Measurements from ENCODE around the gene ALPK3. TPM values are rescaled to one million over a fixed set of nuclear protein-coding genes. Genes with fewer than 3 reads are reported as not detected.

Gene ALPK3
- total RNA-seq, 1 donor from 2014 or later: 54.5 TPM

DNA sequence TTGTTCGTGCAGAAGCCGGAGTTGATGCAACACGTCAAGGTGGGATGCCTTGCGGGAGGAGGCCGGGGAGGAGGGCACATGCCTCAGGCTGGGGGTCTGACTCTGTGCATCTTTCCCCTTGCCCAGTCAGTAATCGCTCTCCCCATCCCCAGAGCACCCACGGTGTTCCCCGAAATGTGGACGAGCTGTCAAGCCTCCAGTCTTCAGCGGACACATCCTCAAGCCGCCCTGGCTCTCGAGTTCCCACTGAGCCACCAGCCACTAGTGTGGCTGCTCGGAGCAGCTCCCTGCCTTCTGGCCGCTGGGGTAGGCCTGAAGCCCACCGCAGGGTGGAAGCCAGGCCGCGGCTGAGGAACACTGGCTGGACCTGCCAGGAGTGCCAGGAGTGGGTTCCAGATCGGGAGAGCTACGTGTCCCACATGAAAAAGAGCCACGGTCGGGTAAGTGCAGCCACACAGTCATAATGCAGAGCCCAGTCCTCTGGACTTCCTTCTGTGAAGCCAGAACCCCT, 18.7 kb upstream of the ALPK3 start:
- Histone ChIP-seq H3K27me3 (ENCODE audit: control insufficient read depth, insufficient read depth, low read length) (no peaks in the 10 kb centered on the region), H3K4me3 (ENCODE audit: low read depth, low read length) (no peak overlapping the region), H3K36me3 (ENCODE audit: control insufficient read depth, insufficient read depth, low read length) (peaks cover 7% of the 10 kb centered on the region)
- no peak for DNase-seq (ENCODE audit: low read depth)
- TF ChIP-seq, protein P1, sequence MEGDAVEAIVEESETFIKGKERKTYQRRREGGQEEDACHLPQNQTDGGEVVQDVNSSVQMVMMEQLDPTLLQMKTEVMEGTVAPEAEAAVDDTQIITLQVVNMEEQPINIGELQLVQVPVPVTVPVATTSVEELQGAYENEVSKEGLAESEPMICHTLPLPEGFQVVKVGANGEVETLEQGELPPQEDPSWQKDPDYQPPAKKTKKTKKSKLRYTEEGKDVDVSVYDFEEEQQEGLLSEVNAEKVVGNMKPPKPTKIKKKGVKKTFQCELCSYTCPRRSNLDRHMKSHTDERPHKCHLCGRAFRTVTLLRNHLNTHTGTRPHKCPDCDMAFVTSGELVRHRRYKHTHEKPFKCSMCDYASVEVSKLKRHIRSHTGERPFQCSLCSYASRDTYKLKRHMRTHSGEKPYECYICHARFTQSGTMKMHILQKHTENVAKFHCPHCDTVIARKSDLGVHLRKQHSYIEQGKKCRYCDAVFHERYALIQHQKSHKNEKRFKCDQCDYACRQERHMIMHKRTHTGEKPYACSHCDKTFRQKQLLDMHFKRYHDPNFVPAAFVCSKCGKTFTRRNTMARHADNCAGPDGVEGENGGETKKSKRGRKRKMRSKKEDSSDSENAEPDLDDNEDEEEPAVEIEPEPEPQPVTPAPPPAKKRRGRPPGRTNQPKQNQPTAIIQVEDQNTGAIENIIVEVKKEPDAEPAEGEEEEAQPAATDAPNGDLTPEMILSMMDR (IDR thresholded peaks at IDR 0.05; ENCODE audit: insufficient read depth, low read length, poor library complexity, severe bottlenecking): no peak

DNA sequence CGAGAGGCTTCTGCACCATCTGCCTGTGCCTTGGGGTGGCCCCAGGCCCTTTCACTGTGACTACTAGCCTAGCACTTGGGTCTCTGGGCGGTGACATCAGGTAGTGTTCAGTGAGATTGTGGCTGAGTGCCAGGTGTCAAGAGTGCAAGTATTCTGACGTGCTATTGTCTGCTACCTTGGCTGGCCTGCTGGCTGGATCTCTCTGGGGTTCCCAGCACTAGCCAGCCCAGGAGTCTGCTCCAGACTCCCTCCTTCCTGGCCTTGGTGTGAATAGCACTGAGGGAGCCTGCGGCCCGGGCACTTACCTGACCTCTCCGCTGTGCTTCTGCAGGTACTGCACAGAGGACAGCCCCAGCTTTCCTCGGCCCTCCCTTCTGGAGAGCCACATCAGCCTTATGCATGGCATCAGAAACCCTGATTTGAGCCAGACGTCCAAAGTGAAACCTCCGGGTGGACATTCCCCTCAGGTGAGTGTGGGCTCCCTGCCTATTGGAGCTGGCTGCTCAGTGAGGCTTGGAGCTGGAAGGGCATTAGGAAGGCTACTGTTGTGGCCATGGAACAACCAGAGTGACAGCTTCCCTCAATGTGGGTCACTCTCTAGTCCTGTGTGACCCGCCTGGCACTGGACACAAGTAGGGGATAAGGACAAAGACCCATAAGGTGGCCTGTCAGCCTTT, 17.5 kb upstream of the ALPK3 start:
- TF ChIP-seq, protein P1 (IDR thresholded peaks at IDR 0.05; ENCODE audit: insufficient read depth, low read length, poor library complexity, severe bottlenecking): no peak
- H3K27me3 ChIP-seq (ENCODE audit: control insufficient read depth, insufficient read depth, low read length): no peaks in the 10 kb centered on the region
- H3K4me3 ChIP-seq (ENCODE audit: low read depth, low read length): no peak overlapping the region
- H3K36me3 ChIP-seq (ENCODE audit: control insufficient read depth, insufficient read depth, low read length): peaks cover 9% of the 10 kb centered on the region
- DNase-seq (ENCODE audit: low read depth): no peak

DNA sequence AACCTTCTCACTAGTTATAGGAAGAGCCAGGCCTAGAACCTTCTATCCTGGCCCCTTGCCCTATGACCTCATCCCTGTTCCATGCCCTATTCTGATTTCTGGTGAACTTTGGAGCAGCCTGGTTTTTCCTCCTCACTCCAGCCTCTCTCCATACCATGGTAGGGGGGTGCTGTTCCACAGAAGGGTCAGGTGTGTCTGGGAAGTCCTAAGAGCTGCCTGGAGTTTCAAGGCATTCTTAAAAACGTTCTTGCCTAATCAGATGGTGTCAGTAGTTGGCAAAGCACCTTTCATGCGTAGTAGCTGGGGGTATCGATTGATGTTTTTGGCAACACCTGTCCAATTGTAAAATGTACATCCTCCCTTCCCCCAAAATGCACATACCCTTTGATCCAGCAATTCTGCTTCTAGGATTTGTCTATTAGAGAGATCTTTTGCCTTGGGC, 16.8 kb upstream of the ALPK3 start:
- H3K27me3 ChIP-seq (ENCODE audit: control insufficient read depth, insufficient read depth, low read length): no peaks in the 10 kb centered on the region
- peaks cover 10% of the 10 kb centered on the region for H3K36me3 ChIP-seq (ENCODE audit: control insufficient read depth, insufficient read depth, low read length)
- TF ChIP-seq, protein P1 (IDR thresholded peaks at IDR 0.05; ENCODE audit: insufficient read depth, low read length, poor library complexity, severe bottlenecking): no peak
- no peak overlapping the region for H3K4me3 ChIP-seq (ENCODE audit: low read depth, low read length)
- no peak for DNase-seq (ENCODE audit: low read depth)

DNA sequence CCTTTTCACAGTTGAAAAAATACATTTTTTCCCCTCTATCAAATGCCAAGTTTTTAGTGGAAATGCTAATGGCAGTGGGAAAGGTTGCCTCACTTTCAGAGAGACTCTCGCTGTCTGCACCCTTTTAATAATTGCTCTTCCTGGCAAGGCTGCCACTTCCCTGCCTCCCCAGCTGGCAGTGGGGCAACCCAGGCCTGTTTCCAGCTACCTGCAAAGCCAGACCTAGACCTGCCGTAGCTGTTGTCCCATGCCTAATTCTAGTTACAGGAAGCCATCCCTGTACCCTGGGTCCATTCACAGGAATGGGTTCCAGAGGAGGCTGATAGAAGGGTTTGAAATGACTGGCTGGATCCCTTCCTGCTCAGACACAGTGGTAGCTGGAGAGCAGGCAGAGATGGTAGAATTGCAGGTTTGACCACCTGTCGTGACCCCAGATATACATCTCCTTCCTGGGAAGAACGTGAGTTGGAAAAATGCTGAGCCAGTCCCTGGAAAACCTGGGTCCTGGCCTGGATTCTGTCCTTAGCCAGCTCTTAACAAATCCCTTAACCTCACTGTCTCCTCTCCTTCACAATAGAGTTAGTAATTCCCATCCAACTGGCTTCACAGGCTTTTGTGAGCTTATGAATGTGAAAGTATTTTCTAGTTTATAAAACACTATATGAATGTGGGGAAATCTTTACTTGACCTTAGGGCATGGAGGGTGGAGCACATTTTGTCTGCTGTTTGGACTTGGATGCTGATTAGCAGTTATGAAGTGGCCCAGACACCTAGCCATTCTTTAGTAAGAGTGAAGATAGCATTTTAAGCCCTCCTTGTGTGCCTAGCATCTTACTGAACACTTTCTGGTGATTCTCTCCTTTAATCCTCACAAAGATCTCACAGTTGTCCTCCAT, 12.9 kb upstream of the ALPK3 start:
- no peaks in the 10 kb centered on the region for H3K27me3 ChIP-seq (ENCODE audit: control insufficient read depth, insufficient read depth, low read length)
- H3K4me3 ChIP-seq (ENCODE audit: low read depth, low read length): no peak overlapping the region
- TF ChIP-seq, protein P1 (IDR thresholded peaks at IDR 0.05; ENCODE audit: insufficient read depth, low read length, poor library complexity, severe bottlenecking): no peak
- DNase-seq (ENCODE audit: low read depth): no peak
- H3K36me3 ChIP-seq (ENCODE audit: control insufficient read depth, insufficient read depth, low read length): peaks cover 5% of the 10 kb centered on the region

DNA sequence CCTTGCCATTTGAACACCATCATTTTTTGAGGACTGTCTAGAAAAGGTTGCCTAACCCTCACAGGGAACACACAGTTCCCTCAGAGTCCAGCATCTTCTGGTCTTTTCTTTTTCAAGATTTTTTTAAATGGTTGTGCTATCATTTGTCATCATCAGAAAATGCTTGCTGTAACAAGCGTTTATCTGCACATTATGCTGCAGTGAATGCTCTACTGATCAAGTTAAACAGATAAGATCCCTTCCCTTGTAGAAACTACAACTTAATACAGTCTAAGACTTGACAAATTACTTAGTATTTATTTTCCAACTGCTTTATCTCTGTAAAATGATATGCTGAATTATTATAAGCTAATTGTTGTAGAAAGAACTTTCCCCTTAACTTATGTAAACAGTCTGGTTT, 11.9 kb upstream of the ALPK3 start:
- TF ChIP-seq, protein P1 (IDR thresholded peaks at IDR 0.05; ENCODE audit: insufficient read depth, low read length, poor library complexity, severe bottlenecking): no peak
- Histone ChIP-seq H3K27me3 (ENCODE audit: control insufficient read depth, insufficient read depth, low read length) (no peaks in the 10 kb centered on the region), H3K4me3 (ENCODE audit: low read depth, low read length) (no peak overlapping the region), H3K36me3 (ENCODE audit: control insufficient read depth, insufficient read depth, low read length) (peaks cover 4% of the 10 kb centered on the region)
- DNase-seq (ENCODE audit: low read depth): no peak

Measured in kidney epithelial cell (primary cell).